Limb (tissue), 2 donors: ENCODE measurements around the gene FBXO30.

Experiments
- DNase-seq, 2 donors: peaks; one replicate each; pipeline ENCODE4 v3.0.0-alpha.2; 2016; ENCODE audit errors: extremely low spot score in 2 of 2

FBXO30 gene

DNA sequence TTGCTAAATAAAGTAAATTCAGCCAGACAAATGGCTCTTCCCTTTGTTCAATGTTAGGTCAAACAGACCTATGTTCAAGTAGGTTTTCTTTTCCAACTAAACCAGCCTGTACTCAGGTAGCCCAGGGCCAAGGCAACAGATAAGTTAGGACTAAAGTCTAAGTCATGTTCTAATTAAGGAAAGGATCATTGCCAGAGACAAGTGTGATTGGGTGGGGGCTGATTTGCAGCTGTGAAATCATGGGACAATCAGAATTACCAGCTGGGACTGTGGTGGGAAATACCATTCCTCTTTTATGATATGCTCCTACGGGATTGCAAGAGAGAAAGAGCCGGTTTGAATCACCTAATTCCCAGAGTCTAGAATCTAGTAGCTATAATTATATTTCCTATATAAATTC is 4.2 kb upstream of the FBXO30 start:
- DNase-seq: no peak

GRCh38 chr6:145816392-145816791 is 1.8 kb upstream of the FBXO30 start:
- no peak for DNase-seq

- peak in 1 of 2 donors; percentile 32 for DNase-seq
Observed at GRCh38 chr6:145815309-145816274, 997 bp upstream of the FBXO30 start.

GRCh38 chr6:145814035-145814500 is 527 bp downstream of the FBXO30 start:
- peak in 1 of 2 donors; percentile 36 for DNase-seq

- DNase-seq: no peak
Observed at GRCh38 chr6:145813285-145814034, 1.1 kb downstream of the FBXO30 start.

GRCh38 chr6:145811741-145812140 is 2.9 kb downstream of the FBXO30 start:
- no peak for DNase-seq

DNA sequence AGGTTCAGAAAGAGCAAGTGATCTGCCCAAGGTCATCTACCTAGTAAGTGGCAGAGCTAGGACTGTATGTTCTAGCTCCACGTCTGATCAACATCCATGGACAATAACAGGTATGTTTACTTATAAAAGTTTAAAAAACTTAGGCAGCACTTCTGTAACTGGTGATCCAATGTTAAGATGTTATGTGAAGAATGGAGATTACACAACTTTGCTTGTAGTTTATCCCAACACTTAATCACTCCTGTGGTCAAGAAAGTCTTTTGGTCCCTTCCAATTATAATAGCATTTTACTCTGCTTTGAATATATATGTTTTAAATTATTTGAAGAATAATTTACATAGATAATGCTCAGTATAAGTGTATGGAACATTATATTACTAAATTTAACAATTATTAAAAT is 4.8 kb downstream of the FBXO30 start:
- DNase-seq: no peak

DNA sequence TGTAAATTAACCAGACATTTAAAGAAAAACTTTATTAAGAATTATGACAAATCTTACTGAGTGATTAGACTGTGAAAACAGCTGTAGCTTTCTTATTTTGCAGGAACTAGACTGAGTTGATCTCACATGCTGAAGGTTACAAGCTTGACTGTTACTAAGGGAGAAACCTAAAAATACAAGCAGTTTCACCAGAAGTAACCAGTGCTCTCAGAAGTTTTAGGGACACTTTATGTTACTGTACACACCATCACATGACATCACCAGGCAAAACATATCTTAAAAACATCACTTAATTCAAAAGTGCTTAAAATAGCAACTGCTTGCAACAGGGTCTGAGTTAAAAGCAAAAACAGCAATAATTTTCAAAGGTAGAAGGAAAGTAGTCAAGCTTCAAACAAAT is 5.4 kb downstream of the FBXO30 start:
- no peak for DNase-seq

GRCh38 chr6:145808239-145808638 is 6.4 kb downstream of the FBXO30 start:
- DNase-seq: no peak

GRCh38 chr6:145802141-145802540 is 12.5 kb downstream of the FBXO30 start:
- no peak for DNase-seq

DNA sequence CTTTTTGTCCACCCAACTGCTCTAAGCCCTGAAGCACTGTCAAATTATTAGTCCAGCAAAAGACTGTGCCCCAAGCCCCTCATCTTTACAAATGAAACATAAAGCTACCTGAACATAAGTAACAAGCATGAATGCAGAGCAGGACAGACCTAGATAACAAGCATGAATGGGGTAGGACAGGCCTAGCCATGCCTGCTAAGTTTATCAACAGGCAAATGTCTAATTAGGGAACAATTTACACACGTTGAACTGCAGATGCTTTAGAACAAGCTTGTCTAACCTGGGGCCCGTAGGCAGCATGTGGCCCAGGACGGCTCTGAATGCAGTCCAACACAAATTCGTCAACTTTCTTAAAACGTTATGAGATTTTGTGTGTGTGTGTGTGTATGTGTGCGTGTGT is 13.6 kb downstream of the FBXO30 start:
- DNase-seq: no peak

- no peak for DNase-seq
Observed at GRCh38 chr6:145798530-145798929, 16.1 kb downstream of the FBXO30 start.

DNA sequence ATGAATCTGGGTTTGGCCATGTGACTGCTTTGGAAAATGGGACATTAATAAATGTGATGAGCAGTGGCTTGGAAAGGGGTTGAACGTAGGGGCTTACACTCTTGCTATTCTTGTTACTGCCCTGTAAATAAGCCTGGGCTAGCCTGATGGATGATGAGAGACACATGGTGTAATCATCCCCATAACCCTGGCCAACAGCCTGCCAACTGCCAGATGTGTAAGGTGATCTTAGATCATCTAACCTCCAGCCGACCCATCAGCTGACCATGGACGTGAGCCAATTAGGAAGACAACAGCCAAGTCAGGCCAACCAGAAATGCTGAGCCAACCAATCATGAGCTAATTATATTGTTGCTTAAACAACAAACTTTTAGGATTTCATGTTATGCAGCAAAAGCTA is 25.2 kb downstream of the FBXO30 start:
- DNase-seq: no peak

DNA sequence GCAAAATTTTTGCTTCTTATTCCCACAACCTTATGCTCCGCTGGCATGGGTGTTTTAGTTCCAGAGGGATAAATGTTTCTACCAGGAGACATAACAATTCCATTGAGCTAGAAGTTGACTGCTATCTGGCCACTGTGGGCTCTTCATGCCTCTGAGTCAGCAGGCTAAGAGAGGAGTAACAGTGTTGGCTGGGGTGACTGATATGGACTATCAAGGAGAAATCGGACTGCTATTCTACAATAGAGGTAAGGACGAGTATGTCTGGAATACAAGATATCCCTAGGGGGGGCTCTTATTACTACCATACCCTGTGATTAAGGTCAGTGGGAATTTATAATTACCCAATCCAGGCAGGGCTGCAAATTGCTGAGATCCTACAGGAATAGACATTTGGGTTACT is 26.9 kb downstream of the FBXO30 start:
- no peak for DNase-seq

DNA sequence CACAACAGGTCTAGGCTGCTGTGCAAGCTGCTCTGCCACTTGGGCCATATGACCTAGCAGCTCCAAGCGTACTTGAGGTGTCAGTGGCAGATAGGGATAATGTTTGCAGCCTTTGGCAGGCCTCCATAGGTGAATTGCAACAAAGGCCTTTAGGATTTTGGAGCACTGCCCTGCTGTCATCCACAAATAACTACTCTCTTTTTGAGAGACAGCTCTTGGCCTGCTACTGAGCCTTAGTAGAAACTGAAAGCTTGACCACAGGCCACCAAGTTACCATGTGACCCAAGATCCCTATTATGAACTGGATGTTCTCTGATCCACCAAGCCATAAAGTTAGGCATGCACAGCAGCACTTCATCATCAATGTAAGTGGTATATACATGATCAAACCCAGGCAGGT is 29.9 kb downstream of the FBXO30 start:
- no peak for DNase-seq

- no peak for DNase-seq
Observed at GRCh38 chr6:145783796-145784195, 30.8 kb downstream of the FBXO30 start.

DNA sequence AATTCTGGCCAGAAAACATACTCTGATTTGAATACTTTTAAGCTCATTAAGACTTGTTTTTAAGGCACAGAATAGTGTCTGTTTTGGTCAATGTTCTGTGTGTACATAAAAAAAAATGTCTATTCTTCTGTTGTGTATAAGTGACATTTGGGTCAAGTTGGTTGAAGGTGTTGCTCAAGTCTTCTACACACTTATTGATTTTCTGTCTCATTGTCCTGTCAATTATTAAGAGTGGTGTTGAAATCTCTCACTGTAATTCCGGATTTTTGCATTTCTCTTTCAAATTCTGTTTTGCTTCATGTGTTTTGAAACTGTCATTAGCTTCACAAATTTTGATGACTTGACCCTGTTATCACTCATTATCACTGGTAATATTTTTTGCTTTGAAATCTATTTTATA is 41.7 kb downstream of the FBXO30 start:
- DNase-seq: no peak

DNA sequence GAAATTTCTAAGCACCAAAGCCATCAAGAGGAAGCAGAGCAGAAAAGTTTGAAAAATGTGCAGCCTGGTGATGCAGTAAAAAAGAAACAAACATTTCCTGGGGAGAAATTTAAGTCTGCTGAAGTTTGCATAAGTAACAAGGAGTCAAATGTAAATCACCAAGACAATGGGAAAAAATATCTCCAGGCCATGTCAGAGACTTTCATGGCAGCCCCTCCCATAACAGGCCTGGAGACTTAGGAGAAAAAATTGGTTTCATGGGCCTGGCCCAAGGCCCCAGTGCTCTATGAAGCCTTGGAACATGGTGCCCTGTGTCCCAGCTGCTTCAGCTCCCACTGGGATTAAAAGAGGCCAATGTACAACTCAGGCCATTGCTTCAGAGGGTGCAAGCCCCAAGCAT is 49.1 kb downstream of the FBXO30 start:
- no peak for DNase-seq

GRCh38 chr6:145763742-145764141 is 50.9 kb downstream of the FBXO30 start:
- no peak for DNase-seq

GRCh38 chr6:145761584-145761983 is 53.0 kb downstream of the FBXO30 start:
- DNase-seq: no peak

DNA sequence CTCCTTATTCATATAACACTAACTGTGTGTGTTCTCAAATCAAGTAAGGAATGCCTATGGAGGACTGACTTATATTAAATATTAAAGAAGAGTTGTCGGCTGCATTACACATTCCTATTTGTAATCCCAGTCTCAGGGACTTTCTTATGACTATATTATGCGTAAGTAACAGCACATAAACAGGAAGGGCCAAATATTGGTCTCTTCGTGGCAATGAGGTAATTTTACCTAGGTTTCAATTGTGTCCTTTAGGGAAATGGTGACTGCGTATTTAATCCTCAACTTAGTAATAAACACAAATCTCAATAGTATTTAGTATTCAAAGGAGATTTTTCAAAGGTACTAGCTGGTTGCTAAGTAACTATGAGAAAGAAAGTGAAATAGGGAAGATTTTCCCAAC is 56.5 kb downstream of the FBXO30 start:
- DNase-seq: no peak

DNA sequence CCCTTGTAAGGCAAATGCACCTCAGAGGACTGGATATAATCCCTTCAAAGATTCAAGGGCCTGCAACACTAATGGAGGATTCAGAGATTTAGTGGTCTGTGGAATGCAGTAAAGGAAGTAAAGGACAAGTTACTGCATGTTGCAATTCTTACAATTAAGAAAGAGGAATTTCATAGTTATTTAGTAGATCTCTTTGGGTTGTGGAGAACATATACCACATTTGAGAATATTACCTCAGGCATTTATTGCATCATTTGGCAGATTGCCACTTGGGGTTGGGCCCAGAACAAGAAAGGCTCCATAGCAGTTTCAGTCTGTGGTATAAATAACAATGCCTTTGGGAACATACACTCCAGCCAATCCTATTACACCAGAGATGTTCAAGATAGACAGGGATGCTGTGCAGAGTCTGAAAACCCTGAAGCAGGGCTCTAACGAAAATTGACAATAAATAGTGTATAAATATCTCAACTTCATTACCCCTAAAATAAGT is 58.4 kb downstream of the FBXO30 start:
- DNase-seq: peak in 1 of 2 donors; percentile 51
